ENCODE data around the gene TUBB1. TPM values are rescaled to one million over a fixed set of nuclear protein-coding genes. Genes with fewer than 3 reads are reported as not detected.
"Not testable (repeated sequence)": the region's sequence is repeated elsewhere in the genome, so short reads cannot be mapped to it uniquely, and the experiment has no call there.

TUBB1 gene
- polyA plus RNA-seq, 1 donor: 0.68 TPM

- no peak for DNase-seq (ENCODE audit: low read depth)
These were observed 13.6 kb upstream of the TUBB1 start for GRCh38 chr20:59005523-59006166.

DNA sequence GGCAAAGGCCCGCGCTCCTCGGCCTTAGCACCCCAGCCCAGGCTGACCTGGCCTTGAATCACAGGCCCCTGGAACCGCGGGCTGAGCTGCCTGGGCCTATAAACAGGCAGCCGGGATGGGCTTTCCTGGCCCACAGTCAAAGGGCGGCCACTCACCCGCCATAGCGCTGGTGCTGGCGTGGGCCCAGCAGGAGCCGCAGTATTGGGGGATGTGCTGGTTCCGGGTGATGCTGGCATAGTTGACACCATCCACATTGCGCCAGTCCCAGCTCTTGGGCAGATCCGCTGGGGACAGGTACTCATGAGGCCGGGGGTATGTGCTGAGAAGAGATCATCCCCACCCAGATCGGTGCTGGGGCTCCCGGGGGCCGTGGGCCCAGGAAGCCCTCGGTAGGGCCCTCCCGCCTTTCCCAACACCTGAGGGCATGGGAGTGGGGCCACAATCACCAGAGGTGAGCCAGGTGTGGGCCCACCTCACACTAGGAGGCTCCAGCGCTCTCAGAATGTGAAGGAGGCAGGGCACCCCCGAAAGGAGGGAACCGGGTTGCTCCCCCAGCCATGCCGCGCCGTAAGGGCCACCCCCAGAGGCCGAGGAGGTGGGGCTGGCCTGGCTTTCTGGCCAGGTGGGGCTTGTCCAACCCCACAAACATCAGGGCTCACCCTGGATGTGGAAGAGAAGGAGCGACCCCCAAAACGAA, 12.9 kb upstream of the TUBB1 start:
- DNase-seq (ENCODE audit: low read depth): no peak

- no peak for DNase-seq (ENCODE audit: low read depth)
These were observed 12.2 kb upstream of the TUBB1 start, which contains the start of gene CTSZ for GRCh38 chr20:59006864-59007664. CTSZ (minus strand) TSS chr20:59007254; CDS start chr20:59007128, 126 bp downstream.

DNA sequence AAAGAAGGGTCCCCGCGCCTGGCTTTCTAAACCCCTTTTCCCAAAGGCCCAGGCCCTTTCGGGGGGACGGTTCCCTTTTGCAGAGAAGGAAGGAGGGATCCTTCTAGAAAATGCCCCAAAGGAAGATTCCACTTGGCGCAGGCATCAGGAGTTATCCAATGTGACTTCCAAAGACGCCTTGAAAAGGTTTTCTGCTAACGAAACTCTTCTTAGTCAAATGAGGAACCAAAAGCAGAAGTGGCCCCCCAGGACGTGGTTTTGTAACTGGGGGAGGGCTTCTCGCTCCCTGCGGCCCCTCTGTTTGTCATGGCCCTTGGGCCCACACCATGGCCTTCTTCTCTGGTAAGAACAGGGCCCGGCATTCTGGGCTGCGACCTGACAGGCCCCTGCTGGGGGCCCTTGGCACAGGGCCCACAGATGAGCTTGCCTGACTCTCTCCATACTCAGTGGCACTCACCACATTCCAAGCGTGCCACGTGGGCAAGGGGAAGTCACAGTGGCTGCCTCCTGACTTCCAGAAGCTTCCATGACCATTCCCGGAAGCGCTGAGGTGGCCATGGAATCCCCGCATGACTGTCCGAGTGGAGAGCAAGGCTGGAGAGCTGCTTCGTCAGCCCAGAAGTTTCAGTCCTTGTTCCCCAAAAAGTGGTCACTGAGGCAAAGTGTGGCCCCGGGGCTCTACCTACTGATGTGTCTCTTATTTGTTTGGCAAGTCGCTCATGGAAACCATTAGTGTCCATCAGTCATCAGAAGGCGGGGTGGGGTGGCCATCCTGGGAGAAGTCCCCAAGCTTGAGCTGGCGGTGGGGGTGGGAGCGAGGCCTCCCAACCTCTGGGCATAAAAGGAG, 11.3 kb upstream of the TUBB1 start:
- DNase-seq (ENCODE audit: low read depth): no peak

- DNase-seq (ENCODE audit: low read depth): no peak
These were observed 10.4 kb upstream of the TUBB1 start for GRCh38 chr20:59008715-59009336.

- DNase-seq (ENCODE audit: low read depth): no peak
These were observed 8.8 kb upstream of the TUBB1 start for GRCh38 chr20:59010321-59010994.

DNA sequence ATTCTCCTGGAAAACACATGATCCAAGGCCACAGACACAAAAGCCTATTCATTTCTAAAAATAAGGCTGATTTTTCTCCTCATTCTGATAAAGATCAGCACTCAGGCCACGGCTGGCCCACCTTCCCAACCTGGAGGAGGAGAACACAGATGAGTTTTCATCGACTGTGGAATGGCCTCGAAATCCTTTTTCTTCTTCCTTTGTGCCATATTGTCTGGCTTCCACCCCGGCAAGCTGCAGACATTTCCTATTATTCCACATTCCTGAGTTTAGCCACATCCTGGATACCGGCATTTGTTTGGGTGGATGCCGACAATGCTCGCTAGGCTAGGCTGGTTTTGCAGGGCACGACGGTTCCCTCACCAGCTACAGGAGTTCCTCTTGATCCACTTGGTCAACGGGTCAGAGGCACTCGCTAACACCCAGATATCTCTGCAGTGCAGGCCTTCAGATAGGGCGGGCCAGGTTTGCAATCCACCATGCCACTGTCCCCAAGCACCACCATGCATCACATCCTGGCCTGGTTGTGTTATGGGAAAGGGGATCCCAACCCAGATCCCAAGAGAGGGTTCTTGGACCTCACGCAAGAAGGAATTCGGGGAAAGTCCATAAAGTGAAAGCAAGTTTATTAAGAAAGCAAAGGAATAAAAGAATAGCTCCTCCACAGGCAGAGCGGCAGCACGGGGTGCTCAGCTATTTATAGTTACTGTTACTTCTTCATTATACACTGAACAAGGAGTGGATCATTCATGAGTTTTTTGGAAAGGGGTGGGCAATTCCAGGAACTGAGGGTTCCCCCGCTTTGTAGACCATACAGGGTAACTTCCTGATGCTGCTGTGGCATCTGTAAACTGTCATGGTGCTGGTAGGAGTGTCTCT, 8.0 kb upstream of the TUBB1 start:
- no peak for DNase-seq (ENCODE audit: low read depth)

DNA sequence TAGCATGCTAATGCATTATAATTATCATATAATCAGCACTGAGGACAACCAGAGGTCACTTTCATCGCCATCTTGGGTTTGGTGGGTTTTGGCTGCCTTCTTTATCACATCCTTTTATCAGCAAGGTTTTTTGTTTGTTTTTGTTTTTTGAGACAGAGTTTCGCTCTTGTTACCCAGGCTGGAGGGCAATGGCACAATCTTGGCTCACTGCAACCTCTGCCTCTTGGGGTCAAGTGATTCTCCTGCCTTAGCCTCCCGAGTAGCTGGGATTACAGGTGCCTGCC, 7.4 kb upstream of the TUBB1 start:
- not testable (repeated sequence) for DNase-seq (ENCODE audit: low read depth)

- no peak for DNase-seq (ENCODE audit: low read depth)
These were observed 5.9 kb upstream of the TUBB1 start for GRCh38 chr20:59013031-59013951.

- DNase-seq (ENCODE audit: low read depth): no peak
These were observed 5.1 kb upstream of the TUBB1 start for GRCh38 chr20:59013959-59014608.

DNA sequence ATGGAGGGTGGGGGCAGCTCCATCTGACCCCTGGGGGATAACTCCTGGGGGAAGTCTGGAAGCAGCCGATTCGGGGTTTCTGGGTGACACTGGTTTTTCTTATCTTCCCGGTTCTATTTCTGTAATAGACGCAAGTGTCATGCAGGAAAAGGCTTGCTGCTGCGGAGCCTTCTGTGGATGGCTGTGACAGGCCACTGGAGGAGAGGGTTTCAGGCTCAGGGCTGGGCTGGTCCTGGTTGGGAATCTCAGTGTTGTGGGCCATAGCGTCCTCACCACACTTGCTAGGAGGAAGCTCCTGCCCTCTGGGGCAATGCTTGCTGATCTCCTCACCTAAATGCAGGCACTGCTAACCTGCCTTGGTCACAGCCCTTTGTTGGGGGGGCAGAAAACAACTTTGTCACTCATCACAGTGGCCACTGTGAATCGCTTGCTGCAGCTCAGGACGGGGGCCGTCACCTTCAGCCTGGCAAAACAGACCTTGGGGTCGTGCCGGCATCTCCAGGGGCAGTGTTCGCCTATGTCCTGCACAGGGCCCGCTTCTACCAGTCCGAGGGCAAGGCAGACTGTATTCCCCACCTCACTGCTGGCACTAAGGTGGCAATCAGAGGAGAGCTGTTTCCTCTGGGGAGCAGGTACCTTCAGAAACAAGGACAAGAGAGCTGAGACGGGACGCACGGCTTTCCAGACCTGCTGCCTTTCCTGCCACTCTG, 4.4 kb upstream of the TUBB1 start:
- DNase-seq (ENCODE audit: low read depth): no peak

DNA sequence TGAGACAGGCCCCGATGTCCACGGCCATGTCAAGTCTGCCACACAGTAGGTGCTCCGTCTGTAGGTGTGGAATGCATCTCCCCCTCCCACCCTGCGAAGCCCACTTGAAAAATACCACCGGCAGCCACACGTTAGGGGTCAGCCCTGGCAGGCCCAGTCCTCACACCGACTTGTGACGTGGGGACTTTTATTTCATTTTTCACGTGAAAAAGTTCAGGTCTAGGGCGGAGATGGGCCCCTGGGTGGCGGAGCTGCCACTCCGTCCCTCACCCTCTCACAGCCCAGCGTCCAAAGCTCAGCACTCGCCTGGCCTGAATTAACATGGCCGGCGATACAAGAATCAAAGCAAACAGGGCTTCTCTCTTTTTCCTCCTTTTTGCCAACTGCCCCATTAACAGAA, 3.8 kb upstream of the TUBB1 start:
- no peak for DNase-seq (ENCODE audit: low read depth)

DNA sequence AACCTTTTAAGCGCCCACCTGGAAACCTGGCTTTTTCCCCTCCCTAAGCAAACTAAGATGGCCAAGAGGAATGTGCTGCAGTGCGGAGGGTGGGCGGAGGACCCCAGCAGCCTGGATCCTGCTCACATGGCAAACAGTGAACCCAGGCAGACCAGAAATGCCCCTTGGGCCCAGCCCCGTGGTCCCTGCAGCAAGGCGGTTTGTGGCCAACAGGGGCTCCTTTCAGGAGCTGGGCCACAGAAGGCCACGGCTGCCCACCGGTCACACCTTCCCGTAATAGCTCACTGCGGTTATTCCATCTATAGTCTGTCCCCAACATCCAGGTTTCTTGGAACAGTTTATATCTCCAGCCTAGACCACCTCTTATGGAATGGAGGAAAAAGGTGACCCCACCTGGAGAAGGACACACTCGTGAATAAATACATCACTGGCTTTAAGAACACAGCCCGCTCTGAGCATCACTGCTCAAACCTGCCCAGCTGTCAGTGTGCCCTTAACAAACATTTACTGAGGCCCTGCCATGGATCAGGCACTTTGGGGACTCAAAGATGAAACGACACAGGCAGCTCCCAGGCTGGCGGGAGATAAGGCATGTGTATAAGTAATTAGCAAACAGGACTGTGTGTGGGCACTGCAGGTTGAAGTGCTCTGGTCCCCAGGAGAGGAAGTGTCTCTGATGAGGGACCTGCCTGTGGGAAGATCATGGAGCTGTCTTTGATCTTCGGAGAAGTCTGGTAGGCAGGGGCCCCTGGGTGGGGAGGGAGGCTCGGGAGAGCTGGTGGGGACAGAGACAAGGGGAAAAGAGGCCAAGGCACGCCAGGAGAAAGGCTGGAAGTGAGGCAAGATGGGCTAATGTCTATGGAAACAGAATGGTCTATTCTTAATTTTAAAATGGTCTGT, 3.2 kb upstream of the TUBB1 start:
- DNase-seq (ENCODE audit: low read depth): no peak

DNA sequence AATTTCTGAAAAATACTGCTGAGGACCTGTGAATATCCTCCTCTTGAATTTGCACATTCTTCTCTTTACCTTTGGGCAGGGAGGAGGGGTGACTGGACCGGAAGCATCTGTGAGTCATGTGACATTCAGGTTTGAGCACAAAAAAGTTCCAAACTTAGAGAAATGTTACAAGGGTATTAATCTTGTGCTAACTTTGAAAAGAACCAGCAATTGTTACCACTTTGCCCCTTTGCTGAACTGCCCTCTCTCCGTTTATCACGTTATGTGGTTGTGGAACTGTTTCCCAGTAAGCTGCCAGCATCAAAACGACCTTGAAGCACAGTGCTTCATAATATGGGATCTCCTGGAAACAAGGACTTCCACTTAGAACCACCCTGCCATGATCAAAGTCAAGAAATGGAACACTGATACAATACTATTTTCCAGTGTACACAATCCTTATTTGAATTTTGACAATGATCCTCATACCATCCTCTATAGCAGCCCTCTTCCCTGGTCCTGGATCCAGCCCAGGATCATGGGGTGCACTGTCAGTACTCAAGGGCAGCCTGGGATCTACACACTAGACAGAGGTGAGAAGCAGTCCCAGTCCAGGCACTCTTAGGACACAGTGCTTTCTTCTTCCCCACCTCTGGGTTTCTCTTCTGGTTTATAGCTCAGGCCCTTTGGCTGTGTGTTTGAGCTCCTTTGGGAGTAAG, 2.3 kb upstream of the TUBB1 start:
- no peak for DNase-seq (ENCODE audit: low read depth)

- DNase-seq (ENCODE audit: low read depth): no peak
These were observed 1.6 kb upstream of the TUBB1 start for GRCh38 chr20:59017493-59018231.

Measured in forelimb muscle (tissue), 1 donor.